Suprapubic skin (tissue), 4 donors: ENCODE measurements around the gene EEA1. TPM values are rescaled to one million over a fixed set of nuclear protein-coding genes. Genes with fewer than 3 reads are reported as not detected.

Experiments used
- DNase-seq, 2 donors: peaks; one replicate each; pipeline ENCODE4 v3.0.0-alpha.2; 2019; ENCODE audit warnings: low spot score in 2 of 2
- H3K27ac ChIP-seq: fragments of 200-600 bp; sonication (generic); one replicate; pipeline ENCODE4 v1.5.1; 2019
- H3K27me3 ChIP-seq: fragments of 200-600 bp; sonication (generic); one replicate; pipeline ENCODE4 v1.5.1; 2019
- H3K36me3 ChIP-seq: fragments of 200-600 bp; sonication (generic); one replicate; pipeline ENCODE4 v1.5.1; 2019
- H3K4me1 ChIP-seq: fragments of 200-600 bp; sonication (generic); one replicate; pipeline ENCODE4 v1.5.1; 2019
- H3K4me3 ChIP-seq: fragments of 200-600 bp; sonication (generic); one replicate; pipeline ENCODE4 v1.5.1; 2019; ENCODE audit warnings: mild to moderate bottlenecking
- H3K9me3 ChIP-seq: fragments of 200-600 bp; sonication (generic); one replicate; pipeline ENCODE4 v1.5.1; 2019
- EP300 ChIP-seq: sonication (generic); formaldehyde crosslinking; IDR thresholded peaks from one replicate; pipeline ENCODE4 v1.6.1; 2017; ENCODE audit warnings: antibody characterized with exemption
- POLR2A ChIP-seq, 2 donors: fragments of 450-650 bp; IDR thresholded peaks; one replicate each; pipeline ENCODE4 v1.6.1; 2017; ENCODE audit warnings: antibody characterized with exemption in 2 of 2, mild to moderate bottlenecking in 2 of 2, moderate library complexity in 2 of 2
- POLR2AphosphoS5 ChIP-seq, 3 donors: sonication (generic); formaldehyde crosslinking; IDR thresholded peaks; one replicate each; pipeline ENCODE4 v1.6.1; 2017; ENCODE audit warnings: antibody characterized with exemption in 3 of 3
- WGBS: methylation state at CpG from one replicate; pipeline ENCODE4 v1.1.5; 2018; 5-methylcytosine and 5-hydroxymethylcytosine counted together
- total RNA-seq, 4 donors: library from RNA; depleted of rRNA; stranded (reverse); fragments of >200 nt; gene quantifications; one replicate each; pipeline ENCODE4 v1.1.0, GENCODE V29; 2016
- TF ChIP-seq, protein P1 (sequence below), 2 donors: fragments of 200-600 bp in 1 of 2; fragments of 450-650 bp in 1 of 2; sonication (generic) in 1 of 2; IDR thresholded peaks; one replicate each; pipeline ENCODE4 v1.5.1; 2016 to 2019; ENCODE audit warnings: antibody characterized with exemption in 2 of 2, mild to moderate bottlenecking in 1 of 2, moderate library complexity in 1 of 2

EEA1 gene
- total RNA-seq, 4 donors from 2014 or later: 17.9 to 55.0 (median 23.2) TPM

GRCh38 chr12:92739113-92739512, 190.0 kb downstream of the EEA1 start:
- H3K4me1 ChIP-seq: peaks cover 16% of the 10 kb centered on the region
- no peak overlapping the region for H3K27ac ChIP-seq
- H3K36me3 ChIP-seq: no peaks in the 10 kb centered on the region
- no peaks in the 10 kb centered on the region for H3K9me3 ChIP-seq
- no peaks in the 10 kb centered on the region for H3K27me3 ChIP-seq
- 51% methylated on average over 4 of the region's 4 CpGs for WGBS
- no peak overlapping the region for H3K4me3 ChIP-seq
- no peak for TF ChIP-seq POLR2A (IDR thresholded peaks at IDR 0.05)
- TF ChIP-seq, protein P1, sequence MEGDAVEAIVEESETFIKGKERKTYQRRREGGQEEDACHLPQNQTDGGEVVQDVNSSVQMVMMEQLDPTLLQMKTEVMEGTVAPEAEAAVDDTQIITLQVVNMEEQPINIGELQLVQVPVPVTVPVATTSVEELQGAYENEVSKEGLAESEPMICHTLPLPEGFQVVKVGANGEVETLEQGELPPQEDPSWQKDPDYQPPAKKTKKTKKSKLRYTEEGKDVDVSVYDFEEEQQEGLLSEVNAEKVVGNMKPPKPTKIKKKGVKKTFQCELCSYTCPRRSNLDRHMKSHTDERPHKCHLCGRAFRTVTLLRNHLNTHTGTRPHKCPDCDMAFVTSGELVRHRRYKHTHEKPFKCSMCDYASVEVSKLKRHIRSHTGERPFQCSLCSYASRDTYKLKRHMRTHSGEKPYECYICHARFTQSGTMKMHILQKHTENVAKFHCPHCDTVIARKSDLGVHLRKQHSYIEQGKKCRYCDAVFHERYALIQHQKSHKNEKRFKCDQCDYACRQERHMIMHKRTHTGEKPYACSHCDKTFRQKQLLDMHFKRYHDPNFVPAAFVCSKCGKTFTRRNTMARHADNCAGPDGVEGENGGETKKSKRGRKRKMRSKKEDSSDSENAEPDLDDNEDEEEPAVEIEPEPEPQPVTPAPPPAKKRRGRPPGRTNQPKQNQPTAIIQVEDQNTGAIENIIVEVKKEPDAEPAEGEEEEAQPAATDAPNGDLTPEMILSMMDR (IDR thresholded peaks at IDR 0.05): no peak
- TF ChIP-seq EP300: no peak
- TF ChIP-seq POLR2AphosphoS5 (IDR thresholded peaks at IDR 0.05): no peak
- no peak for DNase-seq

DNA sequence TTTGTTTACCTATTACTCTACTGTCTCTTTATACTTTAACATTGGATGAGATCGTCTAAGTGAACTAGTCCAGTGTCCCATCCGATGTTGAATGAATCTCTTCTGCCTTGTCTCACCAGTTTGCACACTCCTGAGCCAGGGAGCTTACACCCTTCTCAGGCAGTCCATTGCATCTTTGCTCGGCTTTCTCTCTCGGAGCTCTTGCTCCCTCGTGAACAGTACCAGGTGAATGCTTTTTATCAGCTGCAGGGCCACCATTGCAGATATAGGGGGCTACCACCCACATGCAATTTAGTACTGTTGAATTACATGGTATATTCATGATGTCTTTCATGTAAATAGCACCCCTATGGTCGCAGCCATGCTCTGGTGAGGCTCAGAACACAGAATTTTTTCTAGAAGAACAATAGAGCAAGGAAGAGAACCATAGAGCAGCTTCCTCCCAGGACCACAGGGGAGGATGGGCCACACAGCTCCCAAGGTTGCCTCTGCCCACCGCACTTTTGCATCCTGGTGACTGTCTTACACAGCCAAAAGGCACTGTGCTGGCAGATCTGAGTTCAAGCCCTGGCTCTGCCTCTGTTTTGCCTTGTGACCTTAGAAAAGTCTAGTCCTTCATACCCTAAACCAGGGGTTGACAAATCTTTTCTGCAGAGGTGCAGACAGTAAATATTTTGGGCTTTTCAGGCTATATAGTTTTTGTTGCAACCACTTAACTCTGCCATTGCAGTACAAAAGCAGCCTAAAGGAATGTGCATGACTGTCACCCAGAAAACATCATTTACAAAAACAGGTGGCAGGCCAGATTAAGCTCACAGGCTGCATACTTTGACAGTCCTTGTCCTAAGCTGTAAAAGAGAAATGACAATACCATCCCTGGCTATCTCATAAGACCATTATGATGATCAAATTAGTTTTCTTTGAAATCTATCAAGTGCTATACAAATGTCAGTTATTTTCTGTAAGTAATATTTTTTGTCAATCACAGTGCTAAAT, 190.9 kb downstream of the EEA1 start:
- no peaks in the 10 kb centered on the region for H3K9me3 ChIP-seq

DNA sequence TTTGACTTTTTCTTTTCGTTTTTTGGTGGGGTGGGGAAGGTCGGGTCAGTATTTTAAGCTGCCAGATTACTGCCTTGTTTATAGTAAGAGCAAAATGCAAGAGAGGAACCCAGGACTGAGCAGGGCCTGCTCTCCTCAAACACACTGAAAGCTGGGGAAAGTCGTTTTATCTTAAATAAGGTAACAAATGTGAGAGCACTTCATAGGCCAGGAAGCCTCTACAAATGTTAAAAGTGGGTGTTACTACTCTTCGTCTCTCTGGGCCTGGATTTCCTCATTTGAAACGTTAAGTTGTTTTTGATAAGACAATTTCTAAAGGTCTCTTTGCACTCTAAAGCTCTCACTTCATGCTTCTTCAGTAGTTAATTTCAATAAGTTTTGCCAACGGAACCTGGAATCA, 192.5 kb downstream of the EEA1 start:
- no peaks in the 10 kb centered on the region for H3K36me3 ChIP-seq
- TF ChIP-seq POLR2AphosphoS5 (IDR thresholded peaks at IDR 0.05) (no peak), POLR2A (IDR thresholded peaks at IDR 0.05) (no peak), EP300 (no peak)
- TF ChIP-seq, protein P1 (IDR thresholded peaks at IDR 0.05): no peak
- peaks cover 25% of the 10 kb centered on the region for H3K4me1 ChIP-seq
- WGBS: 87% methylated on average over 6 of the region's 6 CpGs
- H3K27me3 ChIP-seq: no peaks in the 10 kb centered on the region
- no peak overlapping the region for H3K27ac ChIP-seq
- DNase-seq: no peak
- H3K9me3 ChIP-seq: no peaks in the 10 kb centered on the region
- no peak overlapping the region for H3K4me3 ChIP-seq

More for the DNA sequence above, 190.9 kb downstream of the EEA1 start:
- 91% methylated on average over 7 of the region's 7 CpGs for WGBS
- TF ChIP-seq POLR2A (IDR thresholded peaks at IDR 0.05): no peak
- no peak for TF ChIP-seq POLR2AphosphoS5 (IDR thresholded peaks at IDR 0.05)
- TF ChIP-seq, protein P1 (IDR thresholded peaks at IDR 0.05): no peak
- TF ChIP-seq EP300: no peak
- Histone ChIP-seq H3K36me3 (no peaks in the 10 kb centered on the region), H3K27ac (no peak overlapping the region), H3K4me3 (no peak overlapping the region), H3K4me1 (peaks cover 16% of the 10 kb centered on the region), H3K27me3 (no peaks in the 10 kb centered on the region)
- no peak for DNase-seq

DNA sequence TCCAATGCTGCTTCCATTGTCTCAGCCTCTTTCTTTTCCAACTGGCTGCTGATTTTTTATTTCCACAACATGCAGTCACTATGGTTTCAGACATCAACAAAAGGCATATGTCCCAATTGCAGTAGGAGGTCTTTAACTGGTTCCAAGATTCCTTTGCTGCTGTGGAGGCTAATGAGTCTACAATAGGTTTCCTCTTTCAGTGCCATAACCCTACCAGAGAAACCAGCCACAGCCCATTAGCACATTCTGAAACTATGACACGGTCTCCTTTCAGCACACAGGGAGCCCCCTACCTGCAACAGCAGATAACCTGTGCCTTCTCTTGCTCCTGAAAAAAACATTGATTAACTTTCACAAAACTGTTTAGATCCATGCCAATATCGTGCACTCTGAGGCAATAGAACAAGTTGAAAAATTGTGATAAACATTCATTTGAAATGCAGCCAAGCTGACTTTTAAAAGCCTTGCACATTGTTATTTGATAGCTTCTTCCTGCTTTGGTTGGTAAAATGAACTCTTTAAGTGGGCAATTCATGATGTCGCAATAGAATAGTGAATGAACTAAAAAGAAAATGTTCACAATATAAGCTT, 193.9 kb downstream of the EEA1 start:
- WGBS: 25% methylated on average over 3 of the region's 3 CpGs
- DNase-seq: no peak
- H3K4me3 ChIP-seq: no peak overlapping the region

More for the DNA sequence above, 193.9 kb downstream of the EEA1 start:
- TF ChIP-seq, protein P1 (IDR thresholded peaks at IDR 0.05): no peak
- TF ChIP-seq POLR2AphosphoS5 (IDR thresholded peaks at IDR 0.05) (no peak), POLR2A (IDR thresholded peaks at IDR 0.05) (no peak), EP300 (no peak)
- Histone ChIP-seq H3K9me3 (no peaks in the 10 kb centered on the region), H3K27ac (peak overlapping the region; percentile 66), H3K27me3 (no peaks in the 10 kb centered on the region), H3K36me3 (no peaks in the 10 kb centered on the region), H3K4me1 (peaks cover 25% of the 10 kb centered on the region)
